SK-N-SH treated with all-trans-retinoic acid at 6 μM for 48 hours (cell line): Measurements from ENCODE around the gene VAT1L.

Experiments used
- ATAC-seq: fragments of 200-7000 bp; cut with Tn5 transposase; 3 replicates; pipeline ENCODE4 v1.9.1; 2020; ENCODE audit warnings: mild to moderate bottlenecking, moderate library complexity
- ARNTL ChIP-seq: fragments of 450-650 bp; formaldehyde crosslinking; IDR thresholded peaks from 2 replicates; pipeline ENCODE4 v1.5.0; 2020; ENCODE audit warnings: low read depth, mild to moderate bottlenecking, moderate library complexity, borderline replicate concordance
- BACH2 ChIP-seq: fragments of 250-450 bp; sonication (Bioruptor Pico); IDR thresholded peaks from 2 replicates; pipeline ENCODE4 v1.9.0; 2021; ENCODE audit warnings: mild to moderate bottlenecking, borderline replicate concordance
- CREB5 ChIP-seq: fragments of 250-450 bp; sonication (Bioruptor Pico); IDR thresholded peaks from 2 replicates; pipeline ENCODE4 v1.5.1; 2020; ENCODE audit warnings: low read depth, mild to moderate bottlenecking, moderate library complexity
- CSDC2 ChIP-seq: fragments of 250-450 bp; sonication (Bioruptor Pico); IDR thresholded peaks from 2 replicates; pipeline ENCODE4 v1.5.0; 2020; ENCODE audit warnings: mild to moderate bottlenecking, moderate library complexity
- CSRNP3 ChIP-seq: fragments of 250-450 bp; sonication (Bioruptor Pico); IDR thresholded peaks from 2 replicates; pipeline ENCODE4 v1.5.1; 2021; ENCODE audit warnings: mild to moderate bottlenecking, moderate library complexity
- ESRRG ChIP-seq: fragments of 250-450 bp; sonication (Bioruptor Pico); IDR thresholded peaks from 2 replicates; pipeline ENCODE4 v1.6.1; 2021; ENCODE audit warnings: mild to moderate bottlenecking
- GLIS3 ChIP-seq: fragments of 250-450 bp; sonication (Bioruptor Pico); IDR thresholded peaks from 2 replicates; pipeline ENCODE4 v1.5.0; 2020; ENCODE audit warnings: mild to moderate bottlenecking, moderate library complexity
- ISL1 ChIP-seq: fragments of 250-450 bp; sonication (Bioruptor Pico); IDR thresholded peaks from 2 replicates; pipeline ENCODE4 v2.1.2; 2022; ENCODE audit warnings: mild to moderate bottlenecking, moderate library complexity
- OSR1 ChIP-seq: fragments of 250-450 bp; sonication (Bioruptor Pico); IDR thresholded peaks from 2 replicates; pipeline ENCODE4 v1.8.0; 2022; ENCODE audit warnings: moderate library complexity, mild to moderate bottlenecking, inconsistent platforms
- PATZ1 ChIP-seq: fragments of 250-450 bp; sonication (Bioruptor Pico); IDR thresholded peaks from 2 replicates; pipeline ENCODE4 v1.8.0; 2020; ENCODE audit warnings: mild to moderate bottlenecking, moderate library complexity, borderline replicate concordance
- POU6F1 ChIP-seq: fragments of 250-450 bp; sonication (Bioruptor Pico); IDR thresholded peaks from 2 replicates; pipeline ENCODE4 v1.8.0; 2021; ENCODE audit warnings: low read depth, mild to moderate bottlenecking, moderate library complexity, borderline replicate concordance
- PPARA ChIP-seq: fragments of 250-450 bp; sonication (Bioruptor Pico); IDR thresholded peaks from 2 replicates; pipeline ENCODE4 v1.5.0; 2020; ENCODE audit warnings: mild to moderate bottlenecking, borderline replicate concordance
- RARB ChIP-seq: fragments of 250-450 bp; sonication (Bioruptor Pico); IDR thresholded peaks from 2 replicates; pipeline ENCODE4 v1.8.0; 2021; ENCODE audit warnings: mild to moderate bottlenecking, moderate library complexity
- SNAI2 ChIP-seq: fragments of 250-450 bp; sonication (Bioruptor Pico); IDR thresholded peaks from 2 replicates; pipeline ENCODE4 v1.5.0; 2020; ENCODE audit warnings: mild to moderate bottlenecking, moderate library complexity
- TCF4 ChIP-seq: fragments of 250-450 bp; sonication (Bioruptor Pico); IDR thresholded peaks from 2 replicates; pipeline ENCODE4 v1.8.0; 2021; ENCODE audit warnings: mild to moderate bottlenecking, moderate library complexity, borderline replicate concordance
- TOX ChIP-seq: fragments of 250-450 bp; sonication (Bioruptor Pico); IDR thresholded peaks from 2 replicates; pipeline ENCODE4 v1.8.0; 2021; ENCODE audit warnings: mild to moderate bottlenecking, moderate library complexity, borderline replicate concordance
- TSHZ2 ChIP-seq: fragments of 250-450 bp; sonication (Bioruptor Pico); IDR thresholded peaks from 2 replicates; pipeline ENCODE4 v1.5.0; 2020; ENCODE audit warnings: mild to moderate bottlenecking, moderate library complexity
- ZC3H10 ChIP-seq: fragments of 250-450 bp; sonication (Bioruptor Pico); IDR thresholded peaks from 2 replicates; pipeline ENCODE4 v1.5.1; 2021; ENCODE audit warnings: mild to moderate bottlenecking, moderate library complexity
- ZFP3 ChIP-seq: fragments of 250-450 bp; sonication (Bioruptor Pico); IDR thresholded peaks from 2 replicates; pipeline ENCODE4 v1.5.0; 2020; ENCODE audit warnings: mild to moderate bottlenecking, moderate library complexity
- ZFP30 ChIP-seq: fragments of 450-650 bp; formaldehyde crosslinking; IDR thresholded peaks from 2 replicates; pipeline ENCODE4 v1.5.0; 2022; ENCODE audit warnings: mild to moderate bottlenecking, moderate library complexity
- ZNF565 ChIP-seq: fragments of 450-650 bp; formaldehyde crosslinking; conservative IDR thresholded peaks from 2 replicates; pipeline ENCODE4 v1.5.0; 2020; ENCODE audit warnings: low read depth, mild to moderate bottlenecking, moderate library complexity
- ZNF70 ChIP-seq: fragments of 450-650 bp; formaldehyde crosslinking; IDR thresholded peaks from 2 replicates; pipeline ENCODE4 v1.5.0; 2020; ENCODE audit warnings: mild to moderate bottlenecking, moderate library complexity
- ZNF8 ChIP-seq: fragments of 450-650 bp; formaldehyde crosslinking; IDR thresholded peaks from 2 replicates; pipeline ENCODE4 v1.5.0; 2020; ENCODE audit warnings: mild to moderate bottlenecking, moderate library complexity

The VAT1L gene

GRCh38 chr16:77784441-77785372, 3.7 kb upstream of the VAT1L start:
- ATAC-seq, result no peak
- TF ChIP-seq CSDC2 (no peak), POU6F1 (CRISPR knock-in tag) (no peak)

- no peak for TF ChIP-seq ESRRG (CRISPR knock-in tag)
- TF ChIP-seq ZFP30, result no peak
- TF ChIP-seq PPARA, result no peak
- TF ChIP-seq ISL1 (CRISPR knock-in tag), result no peak
- no peak for TF ChIP-seq ZNF70
- no peak for TF ChIP-seq CREB5 (CRISPR knock-in tag)
- no peak for TF ChIP-seq GLIS3 (CRISPR knock-in tag)
- no peak for TF ChIP-seq ZNF565
- no peak for TF ChIP-seq RARB (CRISPR knock-in tag)
- TF ChIP-seq PATZ1 (CRISPR knock-in tag), result no peak
- TF ChIP-seq ZNF8 (CRISPR knock-in tag), result no peak
- TF ChIP-seq ARNTL (CRISPR knock-in tag), result no peak
- no peak for TF ChIP-seq BACH2 (CRISPR knock-in tag)
- no peak for TF ChIP-seq SNAI2
- TF ChIP-seq ZFP3, result no peak
- no peak for TF ChIP-seq ZC3H10 (CRISPR knock-in tag)
These were observed 3.0 kb upstream of the VAT1L start for GRCh38 chr16:77785373-77785764.

GRCh38 chr16:77786186-77786847, 2.0 kb upstream of the VAT1L start:
- TF ChIP-seq CREB5 (CRISPR knock-in tag) (no peak), CSDC2 (no peak), ISL1 (CRISPR knock-in tag) (peak; percentile 61)
- ATAC-seq, result no peak

More at GRCh38 chr16:77785373-77785764, 3.0 kb upstream of the VAT1L start:
- ATAC-seq, result no peak

GRCh38 chr16:77787452-77787851, 912 bp upstream of the VAT1L start:
- TF ChIP-seq TOX (CRISPR knock-in tag) (no peak), CSRNP3 (CRISPR knock-in tag) (no peak), OSR1 (CRISPR knock-in tag) (no peak), ESRRG (CRISPR knock-in tag) (no peak), TSHZ2 (CRISPR knock-in tag) (no peak), ZFP3 (no peak), CREB5 (CRISPR knock-in tag) (no peak), TCF4 (CRISPR knock-in tag) (no peak)
- no peak for ATAC-seq
